ENCODE results near the gene ZBTB16. TPM values are rescaled to one million over a fixed set of nuclear protein-coding genes. Genes with fewer than 3 reads are reported as not detected.

Gene ZBTB16
- total and polyA plus RNA-seq, 4 donors = 8.9 to 140 (median 34.5) TPM

GRCh38 chr11:114130629-114131277, 71.2 kb downstream of the ZBTB16 start:
- Histone ChIP-seq H3K4me1 (ENCODE audit: control insufficient read depth in 4 of 4, insufficient read depth in 4 of 4, low read length in 3 of 4) (peaks cover 32 to 72% (median 63%) of the 10 kb centered on the region in 4 donors), H3K36me3 (ENCODE audit: control insufficient read depth in 4 of 4, insufficient read depth in 3 of 4, low read depth in 1 of 4, low read length in 3 of 4) (peaks cover 0 to 10% (median 8%) of the 10 kb centered on the region in 4 donors), H3K27ac (ENCODE audit: low read depth in 1 of 2, low read length in 2 of 2) (no peak overlapping the region), H3K9me3 (ENCODE audit: control insufficient read depth in 4 of 4, low read length in 3 of 4) (no peaks in the 10 kb centered on the region), H3K4me3 (ENCODE audit: low read depth in 1 of 3, low read length in 3 of 3) (no peak overlapping the region), H3K9ac (ENCODE audit: low read depth in 1 of 2, low read length in 2 of 2) (no peak overlapping the region), H3K27me3 (ENCODE audit: control insufficient read depth in 4 of 4, insufficient read depth in 4 of 4, low read length in 3 of 4) (no peaks in the 10 kb centered on the region)
- DNase-seq (ENCODE audit: low spot score) = no peak
- TF ChIP-seq ATF3 (IDR thresholded peaks at IDR 0.05) (no peak), RXRA (IDR thresholded peaks at IDR 0.05) (no peak), NR2F2 (IDR thresholded peaks at IDR 0.05) (no peak), ZBTB33 (IDR thresholded peaks at IDR 0.05) (no peak), TAF1 (conservative IDR thresholded peaks at IDR 0.05) (no peak), HNF4A (conservative IDR thresholded peaks at IDR 0.05) (no peak), FOXA2 (IDR thresholded peaks at IDR 0.05) (no peak), CTCF (IDR thresholded peaks at IDR 0.05; ENCODE audit: low read depth, low read length, missing input control) (no peak), HNF4G (IDR thresholded peaks at IDR 0.05) (no peak), GABPA (IDR thresholded peaks at IDR 0.05 in 1 of 2, conservative IDR thresholded peaks at IDR 0.05 in 1 of 2) (no peak), RAD21 (IDR thresholded peaks at IDR 0.05) (no peak)
- WGBS = 58% methylated on average over 7 of the region's 7 CpGs

GRCh38 chr11:114131461-114131864, 72.0 kb downstream of the ZBTB16 start:
- Histone ChIP-seq H3K4me1 (ENCODE audit: control insufficient read depth in 4 of 4, insufficient read depth in 4 of 4, low read length in 3 of 4) (peaks cover 32 to 79% (median 68%) of the 10 kb centered on the region in 4 donors), H3K36me3 (ENCODE audit: control insufficient read depth in 4 of 4, insufficient read depth in 3 of 4, low read depth in 1 of 4, low read length in 3 of 4) (peaks cover 0 to 7% (median 4%) of the 10 kb centered on the region in 4 donors), H3K4me3 (ENCODE audit: low read depth in 1 of 3, low read length in 3 of 3) (no peak overlapping the region), H3K9ac (ENCODE audit: low read depth in 1 of 2, low read length in 2 of 2) (no peak overlapping the region), H3K27ac (ENCODE audit: low read depth in 1 of 2, low read length in 2 of 2) (no peak overlapping the region), H3K27me3 (ENCODE audit: control insufficient read depth in 4 of 4, insufficient read depth in 4 of 4, low read length in 3 of 4) (no peaks in the 10 kb centered on the region), H3K9me3 (ENCODE audit: control insufficient read depth in 4 of 4, low read length in 3 of 4) (no peaks in the 10 kb centered on the region)
- whole genome bisulfite sequencing = 36% methylated on average over 8 of the region's 8 CpGs
- TF ChIP-seq CTCF (IDR thresholded peaks at IDR 0.05; ENCODE audit: low read depth, low read length, missing input control) = no peak
- no peak for TF ChIP-seq FOXA1 (IDR thresholded peaks at IDR 0.05)
- no peak for TF ChIP-seq MAX (IDR thresholded peaks at IDR 0.05)
- TF ChIP-seq JUND (IDR thresholded peaks at IDR 0.05) = no peak
- TF ChIP-seq NR2F2 (IDR thresholded peaks at IDR 0.05) = peak; percentile 25
- TF ChIP-seq ZBTB33 (IDR thresholded peaks at IDR 0.05) = no peak
- no peak for TF ChIP-seq REST (IDR thresholded peaks at IDR 0.05)
- no peak for TF ChIP-seq HNF4G (IDR thresholded peaks at IDR 0.05)
- TF ChIP-seq YY1 (IDR thresholded peaks at IDR 0.05) = no peak
- peak in 1 of 2 donors; percentile 42 for TF ChIP-seq RXRA (IDR thresholded peaks at IDR 0.05)
- no peak for TF ChIP-seq RAD21 (IDR thresholded peaks at IDR 0.05)
- TF ChIP-seq SP1 (IDR thresholded peaks at IDR 0.05) = no peak
- TF ChIP-seq GABPA (IDR thresholded peaks at IDR 0.05 in 1 of 2, conservative IDR thresholded peaks at IDR 0.05 in 1 of 2) = no peak
- no peak for TF ChIP-seq EGR1 (IDR thresholded peaks at IDR 0.05; ENCODE audit: low read depth in 2 of 2)
- TF ChIP-seq ATF3 (IDR thresholded peaks at IDR 0.05) = no peak
- TF ChIP-seq FOXA2 (IDR thresholded peaks at IDR 0.05) = no peak
- no peak for DNase-seq (ENCODE audit: low spot score)

Data from liver (tissue), 9 donors.